Muscle layer of duodenum (tissue), 2 donors: ENCODE data around the gene GNL3.

ENCODE experiments used
- H3K27ac ChIP-seq: one replicate; pipeline ENCODE4 v1.7.0; 2013; ENCODE audit warnings: mild to moderate bottlenecking, low read length
- H3K27me3 ChIP-seq: one replicate; pipeline ENCODE4 v1.7.0; 2013; ENCODE audit warnings: low read depth, mild to moderate bottlenecking, control low read depth, low read length
- H3K36me3 ChIP-seq, 2 donors: one replicate each; pipeline ENCODE4 v1.7.0; 2013; ENCODE audit warnings: low read length in 2 of 2, control low read depth in 1 of 2, mild to moderate bottlenecking in 1 of 2; ENCODE audit not compliant: insufficient read depth in 2 of 2, control insufficient read depth in 1 of 2
- H3K4me1 ChIP-seq, 2 donors: one replicate each; pipeline ENCODE4 v1.7.0; 2013; ENCODE audit warnings: low read length in 2 of 2, mild to moderate bottlenecking in 2 of 2, control low read depth in 1 of 2, moderate library complexity in 1 of 2; ENCODE audit not compliant: insufficient read depth in 2 of 2, control insufficient read depth in 1 of 2
- H3K4me3 ChIP-seq, 2 donors: one replicate each; pipeline ENCODE4 v1.7.0; 2013; ENCODE audit warnings: low read length in 2 of 2, low read depth in 1 of 2, mild to moderate bottlenecking in 1 of 2
- H3K9me3 ChIP-seq, 2 donors: one replicate each; pipeline ENCODE4 v1.7.0; 2013; ENCODE audit warnings: low read length in 2 of 2, control low read depth in 1 of 2, mild to moderate bottlenecking in 1 of 2; ENCODE audit not compliant: control insufficient read depth in 1 of 2
- donor health status: healthy.

The GNL3 gene

GRCh38 chr3:52705688-52706686 lies 20.2 kb downstream of the GNL3 start, which contains the start of the genes GLT8D1 and SPCS1:
Gene GLT8D1 (minus strand): TSS chr3:52705791. CDS start chr3:52700460, 5,331 bp downstream.
Gene SPCS1 (plus strand): TSS chr3:52706106. CDS start chr3:52706247, 141 bp downstream.
- Histone ChIP-seq H3K27ac (peak within 1 kb of the TSS; percentile 78), H3K4me3 (peak within 1 kb of the TSS; percentile 74 to 97), H3K9me3 (no peaks in the 10 kb centered on the region), H3K4me1 (peaks cover 19 to 42% of the 10 kb centered on the region in 2 donors), H3K27me3 (no peaks in the 10 kb centered on the region), H3K36me3 (peaks cover 7 to 12% of the 10 kb centered on the region in 2 donors)

DNA sequence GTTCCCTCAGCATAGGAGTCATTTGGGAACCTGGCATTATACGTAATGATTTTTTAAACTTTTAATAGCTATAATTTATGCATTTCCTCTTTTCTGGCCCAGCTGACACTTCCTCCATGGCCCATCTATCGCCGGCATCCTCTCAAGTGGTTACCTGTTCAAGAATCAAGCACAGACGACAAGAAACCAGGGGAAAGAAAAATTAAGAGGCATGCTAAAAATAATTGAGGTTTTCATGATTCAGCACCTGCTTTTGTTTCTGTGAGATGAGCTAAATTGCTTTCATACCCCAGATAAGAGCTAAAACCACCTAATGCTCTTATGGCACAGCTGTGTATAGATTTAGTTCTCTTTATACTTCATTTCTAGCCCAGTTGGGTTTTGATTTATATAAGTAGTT lies 21.8 kb downstream of the GNL3 start:
- Histone ChIP-seq H3K27me3 (no peaks in the 10 kb centered on the region), H3K4me1 (peaks cover 19 to 38% of the 10 kb centered on the region in 2 donors), H3K4me3 (peak overlapping the region; percentile 22 to 97), H3K9me3 (no peaks in the 10 kb centered on the region), H3K27ac (no peak overlapping the region), H3K36me3 (peaks cover 7 to 12% of the 10 kb centered on the region in 2 donors)

DNA sequence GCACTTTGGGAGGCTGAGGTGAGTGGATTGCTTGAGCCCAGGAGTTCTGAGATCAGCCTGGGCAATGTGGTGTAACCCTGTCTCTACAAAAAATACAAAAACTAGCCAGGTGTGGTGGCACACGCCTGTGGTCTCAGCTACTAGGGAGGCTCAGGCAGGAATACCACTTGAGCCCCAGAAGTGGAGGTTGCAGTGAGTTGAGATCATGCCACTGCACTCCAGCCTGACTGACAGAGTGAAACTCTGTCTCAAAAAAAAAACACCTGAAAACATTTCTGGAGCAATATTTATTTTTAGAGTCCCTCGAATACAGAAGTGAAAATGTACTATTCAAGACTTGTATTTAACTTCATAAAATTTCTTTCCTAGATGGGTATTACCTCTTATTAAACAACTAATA lies 24.7 kb downstream of the GNL3 start:
- Histone ChIP-seq H3K4me3 (no peak overlapping the region), H3K27ac (no peak overlapping the region), H3K27me3 (no peaks in the 10 kb centered on the region), H3K36me3 (peaks cover 7 to 12% of the 10 kb centered on the region in 2 donors), H3K9me3 (no peaks in the 10 kb centered on the region), H3K4me1 (peaks cover 7 to 21% of the 10 kb centered on the region in 2 donors)

GRCh38 chr3:52712291-52713212 lies 26.7 kb downstream of the GNL3 start:
- Histone ChIP-seq H3K4me1 (peaks cover 3 to 7% of the 10 kb centered on the region in 2 donors), H3K4me3 (no peak overlapping the region), H3K36me3 (peaks cover 3 to 11% of the 10 kb centered on the region in 2 donors), H3K27ac (no peak overlapping the region), H3K27me3 (no peaks in the 10 kb centered on the region), H3K9me3 (no peaks in the 10 kb centered on the region)

- H3K27me3 ChIP-seq: no peaks in the 10 kb centered on the region
Measured at GRCh38 chr3:52714335-52715302, 28.8 kb downstream of the GNL3 start.

DNA sequence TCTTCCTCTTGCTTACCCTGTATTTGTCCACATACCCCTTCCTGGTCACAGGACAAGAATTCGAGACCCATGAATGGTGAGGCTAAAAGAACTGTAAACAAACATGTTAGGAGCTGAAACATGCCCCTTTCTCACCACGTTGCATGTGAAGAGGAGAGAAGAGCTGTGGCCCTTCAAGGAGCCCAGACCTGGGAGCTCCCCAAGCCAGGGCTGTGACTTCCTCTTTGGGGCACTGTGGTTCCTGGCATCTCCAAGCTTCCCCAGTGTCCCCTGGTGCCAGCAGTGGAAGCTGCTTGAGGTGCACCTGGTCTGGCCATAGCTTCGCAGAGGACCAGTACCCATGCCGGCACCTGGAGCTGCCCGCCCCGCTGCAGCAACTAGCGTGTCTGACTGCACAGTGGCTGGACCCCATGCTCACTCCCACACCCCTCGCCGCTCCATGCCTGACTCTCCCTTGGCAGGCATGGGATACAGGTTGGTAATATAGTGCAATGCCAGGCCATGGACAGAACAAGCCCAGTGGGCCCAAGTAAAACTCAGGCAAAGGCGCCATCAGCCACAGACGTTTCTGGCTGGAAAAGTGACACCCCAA lies 30.0 kb downstream of the GNL3 start:
- H3K36me3 ChIP-seq: peaks cover 0 to 8% of the 10 kb centered on the region in 2 donors
- H3K4me3 ChIP-seq: no peak overlapping the region
- H3K27me3 ChIP-seq: no peaks in the 10 kb centered on the region
- H3K9me3 ChIP-seq: no peaks in the 10 kb centered on the region
- no peaks in the 10 kb centered on the region for H3K4me1 ChIP-seq
- H3K27ac ChIP-seq: no peak overlapping the region

More at GRCh38 chr3:52714335-52715302, 28.8 kb downstream of the GNL3 start:
- H3K36me3 ChIP-seq: peaks cover 0 to 8% of the 10 kb centered on the region in 2 donors
- no peak overlapping the region for H3K4me3 ChIP-seq
- H3K9me3 ChIP-seq: no peaks in the 10 kb centered on the region
- no peak overlapping the region for H3K27ac ChIP-seq
- no peaks in the 10 kb centered on the region for H3K4me1 ChIP-seq

GRCh38 chr3:52719618-52720017 lies 33.8 kb downstream of the GNL3 start:
- H3K4me1 ChIP-seq: no peaks in the 10 kb centered on the region
- no peaks in the 10 kb centered on the region for H3K27me3 ChIP-seq
- H3K27ac ChIP-seq: no peak overlapping the region
- no peak overlapping the region for H3K4me3 ChIP-seq
- H3K36me3 ChIP-seq: peaks cover 0 to 20% of the 10 kb centered on the region in 2 donors
- H3K9me3 ChIP-seq: no peaks in the 10 kb centered on the region

DNA sequence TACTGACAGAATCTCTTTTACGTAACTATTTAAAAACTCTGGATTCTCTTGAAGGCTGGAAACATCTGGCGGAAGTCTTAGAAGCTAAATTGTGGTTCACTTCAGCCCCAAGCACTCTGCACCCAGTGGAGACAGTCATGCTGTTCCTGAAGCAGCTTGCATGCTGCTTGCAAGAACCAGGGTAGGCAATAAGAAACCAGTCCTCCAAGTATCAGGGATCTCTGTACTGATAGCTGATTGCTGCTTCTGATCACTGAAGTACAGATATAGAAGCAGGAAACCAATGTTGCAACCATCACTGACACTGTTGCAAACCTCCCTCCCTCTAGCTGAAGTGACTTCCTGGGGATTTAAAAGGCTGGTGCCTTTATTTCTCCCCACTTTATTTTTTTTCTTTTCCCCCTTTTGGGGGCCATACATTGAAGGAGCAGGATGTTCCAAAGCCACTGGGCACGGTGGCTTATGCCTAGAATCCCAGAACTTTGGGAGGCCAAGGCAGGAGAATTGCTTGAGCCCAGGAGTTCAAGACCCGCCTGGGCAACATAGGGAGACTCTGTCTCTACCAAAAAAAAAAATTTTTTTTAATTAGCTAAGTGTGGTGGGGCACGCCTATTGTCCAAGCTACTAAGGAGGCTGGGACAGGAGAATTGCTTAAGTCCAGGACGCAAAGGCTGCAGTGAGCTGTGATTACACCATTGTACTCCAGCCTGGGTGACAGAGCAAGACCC lies 35.3 kb downstream of the GNL3 start:
- no peak overlapping the region for H3K27ac ChIP-seq

DNA sequence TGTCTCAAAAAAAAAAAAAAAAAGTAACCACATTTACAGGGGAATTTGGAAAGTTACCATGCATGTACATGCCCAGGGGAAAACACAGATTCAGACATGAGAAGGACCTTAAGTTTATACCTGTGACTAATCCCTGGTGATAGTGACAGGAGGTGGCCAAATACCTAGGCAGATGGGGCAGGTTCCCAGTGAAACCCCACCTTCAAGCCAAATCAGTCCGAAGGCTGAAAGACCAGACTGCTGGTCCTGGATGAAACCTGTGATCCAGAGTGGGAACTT lies 35.8 kb downstream of the GNL3 start:
- H3K27me3 ChIP-seq: no peaks in the 10 kb centered on the region
- peaks cover 0 to 20% of the 10 kb centered on the region in 2 donors for H3K36me3 ChIP-seq
- no peak overlapping the region for H3K4me3 ChIP-seq
- H3K4me1 ChIP-seq: no peaks in the 10 kb centered on the region
- H3K27ac ChIP-seq: no peak overlapping the region
- no peaks in the 10 kb centered on the region for H3K9me3 ChIP-seq

More for the DNA sequence above, 35.3 kb downstream of the GNL3 start:
- no peaks in the 10 kb centered on the region for H3K9me3 ChIP-seq
- H3K27me3 ChIP-seq: no peaks in the 10 kb centered on the region
- H3K4me1 ChIP-seq: no peaks in the 10 kb centered on the region
- H3K36me3 ChIP-seq: peaks cover 0 to 20% of the 10 kb centered on the region in 2 donors
- no peak overlapping the region for H3K4me3 ChIP-seq
